GM20431 (cell line): Measurements from ENCODE around the gene RFX3.

Experiments used
- in situ Hi-C: fragments of 300-500 bp; cut with MseI, MboI; formaldehyde crosslinking; loops from one replicate; pipeline ENCODE4 v1.15.0; 2020; ENCODE audit warnings: low sequenced_read_pairs; ENCODE audit not compliant: unreplicated experiment

RFX3 gene

GRCh38 chr9:3181049-3181953 is 344.5 kb downstream of the RFX3 start:
- in situ Hi-C loops = loop anchor here (25.0 kb wide), 1 partner anchor 94 kb away; no protein-coding TSS in a partner anchor

DNA sequence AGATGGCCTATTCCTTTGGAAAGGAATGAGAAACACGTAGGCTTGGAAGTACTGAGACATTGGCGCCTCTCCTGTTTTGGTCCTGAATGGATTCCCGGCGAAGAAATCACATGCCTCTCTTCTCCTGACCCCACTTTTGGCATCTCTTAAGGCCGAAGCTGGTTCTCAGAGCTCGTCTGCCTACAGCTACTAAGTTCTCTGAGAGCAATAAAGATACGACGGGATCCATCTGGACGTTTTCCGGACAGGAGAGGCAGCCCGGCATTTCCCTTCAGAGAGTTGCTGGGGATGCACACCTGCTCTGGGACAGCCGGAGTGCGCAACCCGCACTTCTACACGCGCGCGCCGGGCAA is 345.1 kb downstream of the RFX3 start:
- in situ Hi-C loops = loop anchor here (25.0 kb wide), 1 partner anchor 93 kb away; no protein-coding TSS in a partner anchor

- in situ Hi-C loops = loop anchor here (25.0 kb wide), 1 partner anchor 92 kb away; no protein-coding TSS in a partner anchor
Measured at GRCh38 chr9:3179711-3180110, 346.1 kb downstream of the RFX3 start.

DNA sequence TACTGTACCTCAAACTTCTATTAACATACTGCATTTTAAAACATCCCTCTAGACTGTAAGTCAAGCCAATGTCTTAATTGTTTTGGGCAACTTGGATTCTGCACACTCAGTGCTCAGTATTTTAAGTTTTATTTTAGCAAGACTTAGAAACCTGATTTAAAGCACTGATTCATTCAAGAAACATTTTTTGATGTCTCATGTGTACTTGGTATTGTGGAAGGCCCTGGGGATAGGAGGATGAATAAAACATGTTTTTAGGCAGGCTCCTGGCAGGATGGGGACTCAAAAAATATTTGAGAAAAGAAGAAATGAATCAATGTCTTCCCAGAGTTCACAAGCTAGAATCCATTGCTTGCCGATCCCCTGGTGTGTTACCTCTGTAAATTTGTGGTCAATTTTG is 347.9 kb downstream of the RFX3 start:
- in situ Hi-C loops = loop anchor here (25.0 kb wide), 1 partner anchor 91 kb away; no protein-coding TSS in a partner anchor

DNA sequence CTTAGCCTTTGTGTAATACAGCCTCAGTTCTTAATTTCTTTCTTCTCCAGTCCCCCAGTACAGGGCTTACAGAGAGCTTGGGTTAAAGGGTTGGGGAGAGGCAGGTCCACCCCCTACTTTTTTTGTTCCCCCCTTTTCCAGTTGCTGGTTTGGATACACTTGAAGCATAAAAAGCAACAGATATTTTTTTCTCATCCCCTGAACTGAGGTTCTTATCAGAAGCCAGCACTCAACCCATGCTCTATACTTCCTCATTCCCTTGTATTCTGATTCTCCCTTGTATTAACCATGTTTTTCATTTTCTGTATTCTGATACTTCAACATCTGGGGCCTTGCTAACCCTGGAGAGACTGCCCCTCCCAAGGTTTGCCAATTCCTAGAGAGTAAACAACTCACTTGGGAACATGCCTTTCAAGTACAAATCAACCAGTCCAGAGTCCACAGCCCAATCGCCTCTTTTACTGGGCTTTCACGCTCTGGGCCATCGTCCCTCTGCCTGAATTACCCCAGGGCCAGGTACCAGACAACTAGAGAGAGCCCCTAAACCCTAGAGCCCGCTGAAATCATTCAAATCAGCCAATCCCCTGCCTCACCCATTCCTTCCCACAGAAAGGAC is 348.5 kb downstream of the RFX3 start:
- in situ Hi-C loops = loop anchor here (25.0 kb wide), 1 partner anchor 90 kb away; no protein-coding TSS in a partner anchor

DNA sequence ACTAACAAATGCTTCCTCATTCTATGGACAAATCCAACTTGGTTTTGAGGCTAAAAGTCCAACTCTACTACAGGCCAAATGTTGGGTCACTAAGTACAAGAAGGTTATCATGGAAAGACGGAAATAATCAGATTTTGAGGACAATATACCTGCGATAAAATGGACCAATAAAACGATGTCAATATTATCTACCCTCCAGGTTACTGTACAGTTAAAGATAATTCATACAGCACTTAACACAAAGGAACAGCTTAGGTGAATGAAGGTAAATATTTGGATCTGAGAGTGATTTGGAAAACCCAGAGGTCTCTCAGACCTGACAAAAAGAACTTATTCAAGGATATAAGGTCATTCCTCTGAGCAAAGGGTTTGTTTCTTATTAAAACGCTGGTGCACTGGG is 352.4 kb downstream of the RFX3 start:
- in situ Hi-C loops = no loop called here

DNA sequence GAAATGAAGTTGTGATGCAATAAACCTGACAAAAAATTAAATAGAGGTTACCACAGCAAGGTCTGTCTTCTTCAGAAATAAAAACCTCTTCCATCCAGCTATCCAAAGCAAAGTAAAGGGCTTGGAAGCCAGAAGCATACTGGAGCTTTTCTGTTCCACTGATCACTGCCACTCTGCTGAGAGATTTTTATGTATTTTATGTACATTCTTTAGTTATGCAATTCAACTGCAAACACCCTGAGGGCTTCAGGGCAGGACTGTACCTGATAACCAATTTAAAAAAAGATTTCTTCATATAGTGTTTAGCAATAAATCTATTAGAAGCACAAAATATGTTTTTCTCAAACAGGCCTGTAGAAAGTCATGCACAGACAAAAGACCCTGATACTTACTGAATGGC is 355.0 kb downstream of the RFX3 start:
- in situ Hi-C loops = no loop called here
